Measurements from ENCODE around the gene EFS. TPM values are rescaled to one million over a fixed set of nuclear protein-coding genes. Genes with fewer than 3 reads are reported as not detected.

The EFS gene
- polyA plus RNA-seq, 1 donor (not counting 4 experiments of a cell fraction or from before 2014, with no cell fraction given), result 1.4 TPM

DNA sequence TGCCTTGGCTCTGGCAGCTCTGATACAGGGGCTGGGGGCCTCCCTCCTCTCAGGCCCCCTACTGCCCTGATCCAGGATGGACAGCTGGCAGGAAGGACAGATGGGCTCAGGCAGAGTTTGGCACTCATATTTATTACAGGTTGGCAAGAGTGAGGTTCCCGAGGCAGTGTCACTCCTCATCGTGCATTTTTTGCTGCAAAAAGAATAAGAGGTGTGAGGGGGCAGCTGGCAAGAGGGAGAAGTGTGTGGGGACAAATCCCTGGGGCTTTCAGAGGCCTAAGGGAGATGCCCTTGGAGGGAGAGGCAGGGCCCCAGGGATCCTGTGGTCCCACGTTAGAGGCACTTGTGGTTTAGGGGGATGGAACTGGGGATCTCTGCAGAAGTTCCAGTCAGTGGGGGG is 16.9 kb upstream of the EFS start:
- Histone ChIP-seq H3K27me3 (ENCODE audit: control insufficient read depth, extremely low read depth, insufficient read depth, low read length) (peaks cover 7% of the 10 kb centered on the region), H2AFZ (ENCODE audit: control insufficient read depth, low read length) (no peak overlapping the region), H4K20me1 (ENCODE audit: control insufficient read depth, extremely low read depth, insufficient read depth, low read length) (no peaks in the 10 kb centered on the region), H3K4me2 (ENCODE audit: control insufficient read depth, extremely low read depth, insufficient read depth, low read depth, low read length) (no peak overlapping the region), H3K4me3 (ENCODE audit: control insufficient read depth in 2 of 3, extremely low read depth in 1 of 3, insufficient read depth in 2 of 3, low read depth in 1 of 3, low read length in 3 of 3) (no peak overlapping the region), H3K9me3 (ENCODE audit: control insufficient read depth, low read depth, low read length) (no peaks in the 10 kb centered on the region), H3K79me2 (ENCODE audit: control insufficient read depth, insufficient read depth, low read length) (no peaks in the 10 kb centered on the region), H3K9ac (ENCODE audit: control insufficient read depth, extremely low read depth, insufficient read depth, low read length) (no peak overlapping the region), H3K36me3 (ENCODE audit: control insufficient read depth in 2 of 2, extremely low read depth in 1 of 2, insufficient read depth in 2 of 2, low read length in 2 of 2) (no peaks in the 10 kb centered on the region), H3K4me1 (ENCODE audit: control insufficient read depth, extremely low read depth, insufficient read depth, low read length) (no peaks in the 10 kb centered on the region), H3K27ac (ENCODE audit: control insufficient read depth, insufficient read depth, low read length) (no peak overlapping the region), H3K9me1 (ENCODE audit: control insufficient read depth, extremely low read depth, insufficient read depth, low read length) (no peaks in the 10 kb centered on the region)
- DNase-seq (ENCODE audit: low read depth, low spot score) (no peak), FAIRE-seq (no peak)
- dilution Hi-C loops (cut with MboI; ENCODE audit: extremely low pct_ligation_motif_present, low sequenced_read_pairs), result no loop called here
- TF ChIP-seq EZH2 (IDR thresholded peaks at IDR 0.05; ENCODE audit: low read length) (no peak), CTCF (optimal IDR thresholded peaks at IDR 0.05 in 1 of 3, IDR thresholded peaks at IDR 0.05 in 1 of 3, conservative IDR thresholded peaks at IDR 0.05 in 1 of 3; ENCODE audit: extremely low read depth in 1 of 3, insufficient read depth in 2 of 3, low read length in 3 of 3) (no peak)

DNA sequence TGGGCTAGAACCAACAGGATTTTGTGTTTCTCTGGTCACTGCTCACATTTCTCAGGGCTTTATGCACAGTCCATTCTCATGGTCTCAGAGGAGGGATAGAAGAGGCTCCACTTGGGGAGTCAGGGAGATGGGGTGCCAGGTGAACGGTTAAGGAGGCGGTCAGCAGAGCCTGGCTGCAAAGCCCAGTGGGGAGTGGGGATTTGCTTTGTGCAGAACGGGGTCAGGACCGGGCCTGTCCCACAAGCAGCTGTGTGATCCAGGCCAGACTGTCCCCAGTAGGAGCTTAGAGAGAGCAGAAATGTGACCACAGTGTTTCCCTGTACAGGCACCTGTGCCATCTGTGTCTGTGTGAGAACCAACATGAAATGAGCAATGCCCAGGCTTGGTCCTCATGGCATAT is 16.0 kb upstream of the EFS start:
- Histone ChIP-seq H3K9me3 (ENCODE audit: control insufficient read depth, low read depth, low read length) (no peaks in the 10 kb centered on the region), H4K20me1 (ENCODE audit: control insufficient read depth, extremely low read depth, insufficient read depth, low read length) (no peaks in the 10 kb centered on the region), H3K36me3 (ENCODE audit: control insufficient read depth in 2 of 2, extremely low read depth in 1 of 2, insufficient read depth in 2 of 2, low read length in 2 of 2) (no peaks in the 10 kb centered on the region), H3K4me1 (ENCODE audit: control insufficient read depth, extremely low read depth, insufficient read depth, low read length) (no peaks in the 10 kb centered on the region), H3K27me3 (ENCODE audit: control insufficient read depth, extremely low read depth, insufficient read depth, low read length) (peaks cover 7% of the 10 kb centered on the region), H3K4me3 (ENCODE audit: control insufficient read depth in 2 of 3, extremely low read depth in 1 of 3, insufficient read depth in 2 of 3, low read depth in 1 of 3, low read length in 3 of 3) (no peak overlapping the region), H2AFZ (ENCODE audit: control insufficient read depth, low read length) (no peak overlapping the region), H3K79me2 (ENCODE audit: control insufficient read depth, insufficient read depth, low read length) (no peaks in the 10 kb centered on the region), H3K9me1 (ENCODE audit: control insufficient read depth, extremely low read depth, insufficient read depth, low read length) (no peaks in the 10 kb centered on the region), H3K27ac (ENCODE audit: control insufficient read depth, insufficient read depth, low read length) (no peak overlapping the region), H3K4me2 (ENCODE audit: control insufficient read depth, extremely low read depth, insufficient read depth, low read depth, low read length) (no peak overlapping the region), H3K9ac (ENCODE audit: control insufficient read depth, extremely low read depth, insufficient read depth, low read length) (no peak overlapping the region)
- dilution Hi-C loops (cut with MboI; ENCODE audit: extremely low pct_ligation_motif_present, low sequenced_read_pairs), result no loop called here
- TF ChIP-seq CTCF (optimal IDR thresholded peaks at IDR 0.05 in 1 of 3, IDR thresholded peaks at IDR 0.05 in 1 of 3, conservative IDR thresholded peaks at IDR 0.05 in 1 of 3; ENCODE audit: extremely low read depth in 1 of 3, insufficient read depth in 2 of 3, low read length in 3 of 3) (no peak), EZH2 (IDR thresholded peaks at IDR 0.05; ENCODE audit: low read length) (no peak)
- DNase-seq (ENCODE audit: low read depth, low spot score) (no peak), FAIRE-seq (no peak)
